Activated naive CD4-positive, alpha-beta T cell treated with Interleukin-2 at 50 U/mL for 16 hours (primary cell): ENCODE results near the gene NEURL1.
A peak's percentile ranks its signal among the peaks of the same experiment; 100 is the strongest.

Source experiments
- DNase-seq: peaks from one replicate; pipeline ENCODE4 v3.0.0-alpha.2; 2020

NEURL1 gene

GRCh38 chr10:103570844-103571655, 77.5 kb downstream of the NEURL1 start:
- DNase-seq, result no peak

- no peak for DNase-seq
Observed at GRCh38 chr10:103571656-103571975, 78.1 kb downstream of the NEURL1 start.

- no peak for DNase-seq
Observed at GRCh38 chr10:103572347-103573204, 79.1 kb downstream of the NEURL1 start.

GRCh38 chr10:103573205-103573487, 79.6 kb downstream of the NEURL1 start:
- DNase-seq, result no peak

- no peak for DNase-seq
Observed at GRCh38 chr10:103574097-103575061, 80.9 kb downstream of the NEURL1 start.

GRCh38 chr10:103575416-103576075, 82.0 kb downstream of the NEURL1 start:
- no peak for DNase-seq

GRCh38 chr10:103576076-103576471, 82.6 kb downstream of the NEURL1 start:
- DNase-seq, result no peak

- DNase-seq, result no peak
Observed at GRCh38 chr10:103576862-103577261, 83.4 kb downstream of the NEURL1 start.

GRCh38 chr10:103578782-103579382, 85.4 kb downstream of the NEURL1 start:
- no peak for DNase-seq

GRCh38 chr10:103580011-103580410, 86.5 kb downstream of the NEURL1 start:
- DNase-seq, result no peak

- no peak for DNase-seq
Observed at GRCh38 chr10:103580430-103580829, 86.9 kb downstream of the NEURL1 start.

- no peak for DNase-seq
Observed at GRCh38 chr10:103581499-103581898, 88.0 kb downstream of the NEURL1 start.

- no peak for DNase-seq
Observed at GRCh38 chr10:103582331-103583123, 89.0 kb downstream of the NEURL1 start.

- DNase-seq, result no peak
Observed at GRCh38 chr10:103583871-103584215, 90.3 kb downstream of the NEURL1 start.

GRCh38 chr10:103584216-103585010, 90.9 kb downstream of the NEURL1 start:
- DNase-seq, result peak; percentile 62

GRCh38 chr10:103585011-103585405, 91.5 kb downstream of the NEURL1 start:
- DNase-seq, result no peak

GRCh38 chr10:103587073-103587472, 93.6 kb downstream of the NEURL1 start:
- no peak for DNase-seq

- DNase-seq, result no peak
Observed at GRCh38 chr10:103589074-103589630, 95.6 kb downstream of the NEURL1 start.

GRCh38 chr10:103590060-103590459, 96.6 kb downstream of the NEURL1 start:
- DNase-seq, result no peak

- DNase-seq, result no peak
Observed at GRCh38 chr10:103590744-103591291, 97.3 kb downstream of the NEURL1 start.
